ENCODE results near the gene GLI3. TPM values are rescaled to one million over a fixed set of nuclear protein-coding genes. Genes with fewer than 3 reads are reported as not detected.

Gene GLI3
- total RNA-seq, 5 donors from 2014 or later (not counting 1 experiment from before 2014, with no cell fraction given): 0.10 to 0.79 (median 0.32) TPM; not detected in 1

DNA sequence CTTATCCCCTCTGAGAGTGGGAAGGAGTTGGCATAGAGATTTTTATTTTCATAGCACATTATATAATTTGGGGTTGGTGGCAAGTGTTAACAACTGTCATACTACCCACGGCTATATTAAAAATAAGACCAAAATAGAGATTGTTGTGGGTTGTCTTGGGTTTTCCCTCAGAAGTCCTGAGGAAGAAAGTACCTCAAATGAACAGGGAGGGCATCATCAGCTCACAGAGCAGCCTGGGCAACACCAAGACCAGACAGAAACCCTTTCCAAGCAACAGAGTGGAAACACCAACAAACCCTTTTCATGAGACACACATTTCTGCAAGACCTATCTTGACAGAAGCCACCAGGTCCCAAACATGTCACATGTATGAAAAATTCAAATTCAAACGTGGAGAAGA is 121.2 kb downstream of the GLI3 start:
- no CpG with 5 or more reads among the region's 2 CpGs for WGBS (ENCODE audit: insufficient coverage)
- H3K27ac Mint-ChIP-seq: no peak overlapping the region
- no peak for DNase-seq
- no peaks in the 10 kb centered on the region for H3K9me3 Mint-ChIP-seq
- Histone ChIP-seq H3K4me1 (ENCODE audit: control insufficient read depth in 1 of 2, extremely low read depth in 1 of 2, insufficient read depth in 2 of 2, low read length in 2 of 2) (no peaks in the 10 kb centered on the region), H3K9me3 (no peaks in the 10 kb centered on the region), H3K36me3 (ENCODE audit: control insufficient read depth in 2 of 2, extremely low read depth in 1 of 2, insufficient read depth in 1 of 2, low read length in 1 of 2) (no peaks in the 10 kb centered on the region), H3K4me3 (ENCODE audit: control insufficient read depth in 1 of 2, extremely low read depth in 1 of 2, low read length in 1 of 2) (no peak overlapping the region), H3K27ac (ENCODE audit: low read length) (no peak overlapping the region), H3K27me3 (replicated peaks in 1 of 2; ENCODE audit: control insufficient read depth in 2 of 2, extremely low read depth in 1 of 2, insufficient read depth in 2 of 2, low read length in 1 of 2) (no peaks in the 10 kb centered on the region)
- POLR2A ChIA-PET: no interaction called here
- H3K4me1 Mint-ChIP-seq: no peaks in the 10 kb centered on the region
- no peaks in the 10 kb centered on the region for H3K36me3 Mint-ChIP-seq
- no peaks in the 10 kb centered on the region for H3K27me3 Mint-ChIP-seq
- ATAC-seq (replicated peaks in 1 of 4): no peak
- CTCF ChIA-PET: no interaction called here
- H3K4me3 Mint-ChIP-seq: no peak overlapping the region

DNA sequence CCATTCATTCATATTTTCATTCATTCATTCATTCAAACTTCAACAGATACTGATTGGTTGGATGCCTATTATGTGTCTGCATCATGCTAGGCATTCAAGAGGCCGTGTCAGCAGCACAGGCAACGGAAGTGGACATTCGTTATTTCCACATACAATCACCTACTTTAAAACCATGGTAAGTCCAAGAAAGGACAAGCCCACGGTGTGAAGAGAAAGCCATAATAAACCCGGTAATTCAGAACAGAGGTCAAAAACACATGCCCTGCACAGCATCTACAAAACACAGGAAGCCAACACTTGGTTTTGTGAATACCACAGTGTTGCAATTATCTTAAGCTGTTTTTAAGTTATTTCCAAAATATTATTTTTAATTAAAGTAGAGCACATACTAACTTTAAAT is 126.7 kb downstream of the GLI3 start:
- H3K9me3 Mint-ChIP-seq: no peaks in the 10 kb centered on the region
- no peak for ATAC-seq (replicated peaks in 1 of 4)
- no peak overlapping the region for H3K4me3 Mint-ChIP-seq
- no peak overlapping the region for H3K4me3 ChIP-seq (ENCODE audit: control insufficient read depth in 1 of 2, extremely low read depth in 1 of 2, low read length in 1 of 2)
- peaks cover 3% of the 10 kb centered on the region in 2 donors for H3K27me3 Mint-ChIP-seq
- POLR2A ChIA-PET: no interaction called here
- no peaks in the 10 kb centered on the region for H3K9me3 ChIP-seq
- H3K4me1 Mint-ChIP-seq: no peaks in the 10 kb centered on the region
- CTCF ChIA-PET: no interaction called here
- H3K36me3 Mint-ChIP-seq: no peaks in the 10 kb centered on the region
- H3K27me3 ChIP-seq (replicated peaks in 1 of 2; ENCODE audit: control insufficient read depth in 2 of 2, extremely low read depth in 1 of 2, insufficient read depth in 2 of 2, low read length in 1 of 2): no peaks in the 10 kb centered on the region
- no peaks in the 10 kb centered on the region for H3K36me3 ChIP-seq (ENCODE audit: control insufficient read depth in 2 of 2, extremely low read depth in 1 of 2, insufficient read depth in 1 of 2, low read length in 1 of 2)
- WGBS (ENCODE audit: insufficient coverage): 60% methylated on average over 3 of the region's 5 CpGs
- H3K4me1 ChIP-seq (ENCODE audit: control insufficient read depth in 1 of 2, extremely low read depth in 1 of 2, insufficient read depth in 2 of 2, low read length in 2 of 2): no peaks in the 10 kb centered on the region
- no peak for DNase-seq
- H3K27ac ChIP-seq (ENCODE audit: low read length): no peak overlapping the region
- H3K27ac Mint-ChIP-seq: no peak overlapping the region

- ChIA-PET CTCF (no interaction called here), POLR2A (no interaction called here)
- Mint-ChIP-seq H3K9me3 (no peaks in the 10 kb centered on the region), H3K4me3 (no peak overlapping the region), H3K27ac (no peak overlapping the region), H3K4me1 (no peaks in the 10 kb centered on the region), H3K36me3 (no peaks in the 10 kb centered on the region), H3K27me3 (peaks cover 3 to 6% of the 10 kb centered on the region in 2 donors)
- H3K4me1 ChIP-seq (ENCODE audit: control insufficient read depth in 1 of 2, extremely low read depth in 1 of 2, insufficient read depth in 2 of 2, low read length in 2 of 2): no peaks in the 10 kb centered on the region
- DNase-seq (no peak), ATAC-seq (replicated peaks in 1 of 4) (no peak)
- H3K4me3 ChIP-seq (ENCODE audit: control insufficient read depth in 1 of 2, extremely low read depth in 1 of 2, low read length in 1 of 2): no peak overlapping the region
- H3K9me3 ChIP-seq: no peaks in the 10 kb centered on the region
- WGBS (ENCODE audit: insufficient coverage): 85% methylated on average over 6 of the region's 7 CpGs
- H3K27me3 ChIP-seq (replicated peaks in 1 of 2; ENCODE audit: control insufficient read depth in 2 of 2, extremely low read depth in 1 of 2, insufficient read depth in 2 of 2, low read length in 1 of 2): no peaks in the 10 kb centered on the region
- H3K27ac ChIP-seq (ENCODE audit: low read length): no peak overlapping the region
- H3K36me3 ChIP-seq (ENCODE audit: control insufficient read depth in 2 of 2, extremely low read depth in 1 of 2, insufficient read depth in 1 of 2, low read length in 1 of 2): no peaks in the 10 kb centered on the region
Measured at GRCh38 chr7:42108803-42109528, 128.0 kb downstream of the GLI3 start.

DNA sequence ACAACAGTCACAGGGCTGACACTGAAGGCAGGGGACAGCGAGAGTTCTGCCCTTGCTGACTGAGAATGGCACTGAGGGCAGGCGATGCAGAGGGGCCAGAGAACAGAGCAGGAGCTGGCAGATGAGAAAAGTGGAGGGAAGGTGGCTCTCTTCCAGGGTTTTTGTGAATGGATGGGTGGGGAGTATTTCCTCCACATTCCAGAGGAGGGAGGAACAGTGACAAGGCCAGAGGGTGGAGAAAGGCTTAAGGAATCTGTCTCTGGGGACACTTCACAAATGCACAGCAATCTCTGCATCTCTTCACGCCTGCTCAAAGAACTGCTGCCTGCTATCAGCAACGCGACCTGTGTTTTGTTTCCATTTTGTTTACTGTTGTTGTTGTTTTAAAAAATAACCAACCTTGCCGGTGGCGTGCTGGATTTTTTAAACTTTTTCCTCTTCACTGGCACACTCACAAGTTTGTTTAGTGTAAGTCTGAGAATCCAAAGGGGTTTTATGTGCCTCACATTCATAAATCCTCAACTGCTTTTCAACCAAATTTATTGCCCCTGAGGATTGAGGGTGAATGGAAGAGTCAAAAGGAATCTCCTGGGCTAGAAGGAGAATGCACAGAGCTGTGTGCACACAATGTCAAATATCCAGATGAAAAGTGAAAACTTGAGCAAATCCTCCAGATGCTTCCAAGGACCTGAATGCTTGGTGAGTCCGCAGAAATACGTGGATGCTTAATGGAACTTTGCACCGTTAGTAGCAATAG is 129.3 kb downstream of the GLI3 start:
- peaks cover 3 to 6% of the 10 kb centered on the region in 2 donors for H3K27me3 Mint-ChIP-seq
- no peaks in the 10 kb centered on the region for H3K36me3 Mint-ChIP-seq
- no peak overlapping the region for H3K4me3 Mint-ChIP-seq
- no peaks in the 10 kb centered on the region for H3K4me1 Mint-ChIP-seq
- ChIA-PET CTCF (no interaction called here), POLR2A (no interaction called here)
- Histone ChIP-seq H3K27me3 (replicated peaks in 1 of 2; ENCODE audit: control insufficient read depth in 2 of 2, extremely low read depth in 1 of 2, insufficient read depth in 2 of 2, low read length in 1 of 2) (peaks cover 0 to 4% of the 10 kb centered on the region in 2 experiments), H3K4me1 (ENCODE audit: control insufficient read depth in 1 of 2, extremely low read depth in 1 of 2, insufficient read depth in 2 of 2, low read length in 2 of 2) (no peaks in the 10 kb centered on the region), H3K4me3 (ENCODE audit: control insufficient read depth in 1 of 2, extremely low read depth in 1 of 2, low read length in 1 of 2) (no peak overlapping the region), H3K9me3 (no peaks in the 10 kb centered on the region), H3K27ac (ENCODE audit: low read length) (no peak overlapping the region), H3K36me3 (ENCODE audit: control insufficient read depth in 2 of 2, extremely low read depth in 1 of 2, insufficient read depth in 1 of 2, low read length in 1 of 2) (no peaks in the 10 kb centered on the region)
- H3K9me3 Mint-ChIP-seq: no peaks in the 10 kb centered on the region
- ATAC-seq (replicated peaks in 1 of 4): no peak
- DNase-seq: no peak
- H3K27ac Mint-ChIP-seq: no peak overlapping the region
- WGBS (ENCODE audit: insufficient coverage): 91% methylated on average over 6 of the region's 10 CpGs

GRCh38 chr7:42106562-42106961 is 130.4 kb downstream of the GLI3 start:
- Mint-ChIP-seq H3K9me3 (no peaks in the 10 kb centered on the region), H3K27me3 (peaks cover 3 to 6% of the 10 kb centered on the region in 2 donors), H3K4me3 (no peak overlapping the region)

DNA sequence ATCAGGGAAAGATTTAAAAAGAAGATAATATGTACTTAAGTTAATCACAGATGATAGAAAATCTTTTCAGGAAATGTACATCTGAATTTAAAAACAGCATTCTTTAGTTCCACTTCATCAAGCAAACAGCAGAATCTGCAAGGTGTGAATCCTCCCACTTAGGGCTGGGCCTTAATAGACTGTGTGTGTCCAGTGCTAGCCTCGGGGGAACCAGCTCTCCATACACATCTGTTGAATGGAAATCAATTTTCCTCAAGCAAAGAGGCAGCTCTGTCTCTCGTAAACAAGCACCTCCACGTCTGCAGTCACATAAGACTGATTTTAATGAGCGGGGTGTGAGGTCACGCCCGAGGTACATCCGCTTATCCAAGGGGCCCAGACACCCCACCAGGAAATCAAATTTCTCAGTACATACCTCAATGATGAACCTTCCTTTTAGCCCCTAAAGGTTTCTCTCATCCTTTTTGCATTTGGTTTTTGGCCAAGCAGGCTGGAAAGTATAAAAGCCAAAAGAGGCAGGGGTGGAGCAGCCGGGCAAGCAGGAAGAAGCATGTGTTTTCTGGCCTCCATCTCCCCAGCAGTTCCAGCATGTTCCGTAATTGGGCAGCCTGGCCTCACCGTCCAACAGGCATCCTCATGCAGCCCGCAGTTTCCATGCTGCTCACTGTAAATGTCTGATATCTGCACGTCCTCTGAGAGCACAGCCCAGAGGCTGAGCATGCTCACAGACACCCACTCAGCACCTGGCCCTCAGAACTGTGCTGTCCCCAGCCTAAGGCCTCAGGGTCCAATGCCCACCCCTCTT is 131.3 kb downstream of the GLI3 start:
- Mint-ChIP-seq H3K27ac (no peak overlapping the region), H3K36me3 (no peaks in the 10 kb centered on the region), H3K9me3 (no peaks in the 10 kb centered on the region), H3K4me3 (no peak overlapping the region), H3K4me1 (no peaks in the 10 kb centered on the region), H3K27me3 (peaks cover 3 to 6% of the 10 kb centered on the region in 2 donors)
- Histone ChIP-seq H3K9me3 (no peaks in the 10 kb centered on the region), H3K27ac (ENCODE audit: low read length) (no peak overlapping the region), H3K4me1 (ENCODE audit: control insufficient read depth in 1 of 2, extremely low read depth in 1 of 2, insufficient read depth in 2 of 2, low read length in 2 of 2) (no peaks in the 10 kb centered on the region), H3K4me3 (ENCODE audit: control insufficient read depth in 1 of 2, extremely low read depth in 1 of 2, low read length in 1 of 2) (no peak overlapping the region), H3K27me3 (replicated peaks in 1 of 2; ENCODE audit: control insufficient read depth in 2 of 2, extremely low read depth in 1 of 2, insufficient read depth in 2 of 2, low read length in 1 of 2) (peaks cover 0 to 7% of the 10 kb centered on the region in 2 experiments), H3K36me3 (ENCODE audit: control insufficient read depth in 2 of 2, extremely low read depth in 1 of 2, insufficient read depth in 1 of 2, low read length in 1 of 2) (no peaks in the 10 kb centered on the region)
- ATAC-seq (replicated peaks in 1 of 4): no peak
- POLR2A ChIA-PET: no interaction called here
- peak in 1 of 35 experiments; percentile 2 for DNase-seq
- 81% methylated on average over 12 of the region's 12 CpGs for WGBS (ENCODE audit: insufficient coverage)
- CTCF ChIA-PET: interaction anchor here in 1 of 2 donors (0.7 kb wide), 1 partner anchor 13 kb away, joined by 3 read pairs; no protein-coding TSS in a partner anchor

More at GRCh38 chr7:42106562-42106961, 130.4 kb downstream of the GLI3 start:
- no peaks in the 10 kb centered on the region for H3K9me3 ChIP-seq
- H3K36me3 ChIP-seq (ENCODE audit: control insufficient read depth in 2 of 2, extremely low read depth in 1 of 2, insufficient read depth in 1 of 2, low read length in 1 of 2): no peaks in the 10 kb centered on the region
- Mint-ChIP-seq H3K27ac (no peak overlapping the region), H3K4me1 (no peaks in the 10 kb centered on the region), H3K36me3 (no peaks in the 10 kb centered on the region)
- no CpG with 5 or more reads among the region's 3 CpGs for WGBS (ENCODE audit: insufficient coverage)
- H3K27me3 ChIP-seq (replicated peaks in 1 of 2; ENCODE audit: control insufficient read depth in 2 of 2, extremely low read depth in 1 of 2, insufficient read depth in 2 of 2, low read length in 1 of 2): peaks cover 0 to 7% of the 10 kb centered on the region in 2 experiments
- ChIA-PET CTCF (interaction anchor here in 1 of 2 donors (0.7 kb wide), 1 partner anchor 12 kb away, joined by 3 read pairs; no protein-coding TSS in a partner anchor), POLR2A (no interaction called here)
- DNase-seq (no peak), ATAC-seq (replicated peaks in 1 of 4) (no peak)
- no peak overlapping the region for H3K27ac ChIP-seq (ENCODE audit: low read length)
- H3K4me1 ChIP-seq (ENCODE audit: control insufficient read depth in 1 of 2, extremely low read depth in 1 of 2, insufficient read depth in 2 of 2, low read length in 2 of 2): no peaks in the 10 kb centered on the region
- H3K4me3 ChIP-seq (ENCODE audit: control insufficient read depth in 1 of 2, extremely low read depth in 1 of 2, low read length in 1 of 2): no peak overlapping the region

All from T-cell (primary cell).